Stimulated activated CD4-positive, alpha-beta T cell treated with anti-CD3 and anti-CD28 coated beads, Interleukin-2, amount 100 ng/mL, for 24 hours (primary cell): ENCODE data around the gene VASP.

Source experiments
- DNase-seq, 2 donors: peaks; one replicate each; pipeline ENCODE4 v3.0.0-alpha.2; 2020

The VASP gene

DNA sequence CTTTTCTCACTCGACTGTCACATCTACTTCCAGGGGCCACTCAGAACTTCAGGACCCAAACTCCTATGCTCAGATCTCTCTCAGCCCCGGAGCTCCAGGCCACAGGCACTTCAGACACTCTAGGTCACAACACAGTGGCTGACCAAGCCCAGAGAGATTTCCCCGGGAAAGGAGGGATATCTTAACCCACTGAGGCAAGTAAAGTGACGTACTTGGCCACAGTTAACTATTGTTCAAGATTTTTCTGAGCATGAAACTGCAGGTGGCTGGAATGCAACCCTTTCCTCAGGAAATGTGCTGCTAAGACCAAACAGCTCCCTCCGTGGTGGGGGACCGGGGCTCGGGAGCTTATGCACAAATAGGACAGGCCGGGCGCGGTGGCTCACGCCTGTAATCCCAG, 53.4 kb downstream of the VASP start:
- DNase-seq = no peak

DNA sequence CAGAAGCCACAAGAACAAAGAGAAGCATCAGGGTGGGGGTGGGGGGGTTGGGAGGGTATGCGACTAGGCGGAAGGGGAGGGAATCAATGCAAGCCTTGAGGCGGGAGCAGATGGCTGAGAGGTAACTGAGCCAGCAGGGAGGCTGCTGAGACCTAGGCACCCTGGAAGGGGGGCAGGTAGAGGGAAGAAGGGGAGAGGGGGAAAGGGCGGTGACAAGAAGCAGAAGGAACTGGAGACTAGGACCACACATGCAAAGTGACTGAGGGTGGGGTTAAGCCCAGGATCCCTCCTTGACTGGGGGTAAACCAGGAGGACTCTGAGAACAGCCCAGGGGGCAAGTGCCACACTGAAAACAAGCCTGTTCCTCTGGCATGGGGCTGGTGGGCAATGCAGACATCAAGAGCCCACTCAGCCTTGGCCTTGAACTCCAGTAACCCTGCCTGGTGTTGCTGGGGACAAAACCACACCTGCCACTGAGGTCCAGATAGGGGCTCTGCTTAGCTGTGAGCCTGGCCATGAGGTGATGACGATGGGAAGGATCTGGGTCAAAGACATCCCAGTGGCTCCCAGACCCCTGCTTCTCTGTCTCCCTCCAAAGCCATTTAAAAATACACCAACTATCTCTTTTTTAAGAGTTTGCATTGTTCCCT, 57.0 kb downstream of the VASP start:
- DNase-seq = no peak

DNA sequence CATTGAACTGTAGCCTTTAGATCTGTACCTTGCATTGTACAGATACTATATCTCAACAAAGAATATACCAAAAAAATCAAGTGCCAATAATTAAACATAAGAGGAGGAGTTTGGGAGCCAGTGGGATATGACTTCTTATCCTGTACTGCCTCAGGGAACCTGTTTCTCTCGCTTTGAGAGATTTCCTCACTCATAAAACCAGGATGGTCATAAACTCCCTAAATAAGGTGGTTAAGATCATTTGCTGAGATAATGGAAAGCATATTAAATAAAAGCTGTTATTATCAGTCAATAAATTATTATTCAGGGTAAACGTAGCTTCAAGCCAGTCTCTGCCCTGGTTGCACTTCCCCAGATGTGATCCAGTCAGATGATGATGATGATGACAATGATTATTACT, 60.3 kb downstream of the VASP start:
- DNase-seq = no peak

DNA sequence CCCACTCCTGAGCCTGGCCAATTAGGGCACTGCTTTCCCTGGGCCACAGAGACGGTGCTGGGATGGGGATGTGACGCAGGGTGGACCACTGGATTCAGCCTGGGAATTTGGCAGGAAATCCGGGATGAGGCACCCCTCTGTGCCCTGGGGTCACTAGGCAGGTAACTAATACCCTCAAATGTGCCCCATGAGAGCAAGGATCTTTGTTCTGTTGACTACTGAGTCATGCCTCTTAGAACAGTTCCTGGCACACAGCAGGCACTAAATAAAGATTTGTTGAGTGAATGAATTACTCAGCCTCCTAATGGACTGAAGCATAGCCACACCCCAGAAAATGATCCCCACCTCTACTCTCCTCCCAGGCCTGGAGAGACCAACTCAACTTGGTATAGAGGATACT, 61.5 kb downstream of the VASP start:
- DNase-seq = no peak

DNA sequence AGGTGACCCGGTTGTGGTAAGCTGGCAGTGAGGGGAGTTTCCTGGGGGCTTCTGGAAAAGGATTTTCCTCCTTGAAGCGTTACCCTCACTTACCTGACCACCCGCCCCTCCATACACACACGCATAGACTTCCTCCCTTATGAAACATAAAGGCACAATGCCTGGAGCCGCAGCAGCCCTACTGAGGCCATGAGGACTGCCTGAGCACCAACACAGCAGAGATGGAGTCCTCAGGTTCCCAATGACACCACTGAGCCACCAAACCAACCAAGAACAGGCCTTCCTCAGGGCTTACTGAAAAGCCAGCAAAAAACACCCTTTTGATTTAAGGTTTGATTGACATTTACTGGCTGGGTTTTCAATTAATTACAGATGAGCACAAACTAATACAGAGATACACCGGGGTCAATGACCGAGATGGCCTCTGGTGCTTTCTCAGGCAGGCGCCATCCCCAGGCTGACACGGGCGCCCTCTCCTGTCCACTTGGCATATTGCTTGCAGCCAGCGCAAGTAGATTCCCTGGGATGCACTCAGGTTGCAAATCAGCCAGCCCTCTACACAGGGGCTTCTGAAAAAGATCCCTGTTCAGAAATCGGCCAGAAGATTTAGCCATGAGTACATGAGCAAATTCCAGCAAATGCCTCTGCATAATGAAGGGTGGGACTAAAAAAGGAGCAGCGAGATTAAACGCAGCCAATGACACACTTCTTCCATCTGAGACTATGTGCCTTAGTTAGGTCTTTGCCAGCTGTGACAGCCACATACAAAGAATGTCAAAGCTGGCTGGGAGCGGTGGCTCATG, 62.5 kb downstream of the VASP start:
- peak; percentile 66 to 74 for DNase-seq

DNA sequence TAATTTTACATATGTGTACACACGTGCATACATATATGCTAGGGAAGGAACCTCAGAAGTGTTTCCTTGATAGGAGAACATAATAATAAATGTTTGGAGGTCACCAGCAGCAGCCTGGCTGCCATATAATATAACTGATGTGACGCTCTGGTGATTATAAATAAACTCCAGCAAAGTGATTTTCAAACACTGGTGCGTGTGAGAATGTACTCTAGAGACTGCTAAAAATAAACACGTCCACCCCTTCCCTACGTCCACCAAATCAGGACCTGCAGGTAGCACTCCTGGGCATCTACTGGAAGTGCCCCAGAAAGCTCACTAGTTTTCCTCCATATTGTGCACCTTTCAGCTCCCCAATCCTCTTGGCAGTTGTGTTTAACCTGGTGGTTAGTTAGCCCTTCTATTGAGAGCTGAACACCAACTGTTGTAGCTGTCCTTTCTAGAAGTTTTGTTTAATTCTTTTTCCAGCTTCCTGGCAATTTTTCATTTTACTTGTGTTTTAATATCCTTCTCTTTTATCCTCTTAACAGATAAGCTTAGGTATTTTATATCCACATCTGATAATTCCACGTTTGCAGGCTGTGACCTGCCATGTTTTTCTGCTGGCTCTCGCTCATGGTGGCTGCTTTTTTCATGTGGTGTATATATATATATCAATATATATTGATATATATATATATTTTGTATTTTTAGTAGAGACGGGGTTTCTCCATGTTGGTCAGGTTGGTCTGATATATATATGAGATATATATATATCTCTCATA, 64.4 kb downstream of the VASP start:
- DNase-seq = no peak

DNA sequence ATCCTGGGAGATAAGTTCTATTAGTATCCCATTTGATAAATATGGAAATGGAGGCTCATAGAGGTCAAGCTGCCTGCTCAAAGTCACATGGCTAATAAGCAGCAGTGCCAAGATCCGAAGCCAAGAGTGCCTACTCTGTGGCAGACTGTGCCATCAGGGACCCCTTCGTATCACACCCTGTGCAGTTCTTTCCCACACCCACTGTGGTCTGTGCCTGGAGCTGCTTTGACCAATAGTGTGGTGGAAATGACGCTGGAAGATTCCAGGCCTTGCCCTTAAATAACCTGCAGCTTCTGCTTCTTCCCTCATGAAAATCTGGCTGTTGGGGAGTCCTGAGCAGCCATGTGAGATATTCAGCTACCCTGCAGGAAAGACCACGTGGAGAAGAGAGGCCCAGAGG, 67.2 kb downstream of the VASP start:
- DNase-seq = no peak

DNA sequence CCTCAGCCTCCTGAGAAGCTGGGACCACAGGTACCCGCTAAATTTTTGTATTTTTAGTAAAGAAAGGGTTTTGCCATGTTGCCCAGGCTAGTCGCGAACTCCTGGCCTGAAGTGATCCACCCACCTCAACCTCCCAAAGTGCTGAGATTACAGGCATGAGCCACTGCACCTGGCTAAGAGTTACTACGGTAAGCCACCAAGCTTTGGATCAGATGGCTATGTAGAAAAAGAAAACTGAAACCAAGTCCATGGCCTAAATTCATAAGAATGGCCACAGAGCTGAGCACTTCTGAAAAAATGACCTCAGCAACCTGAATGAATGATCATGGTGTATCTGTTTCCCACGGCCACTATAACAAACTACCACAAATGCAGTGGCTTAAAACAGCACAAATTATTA, 67.9 kb downstream of the VASP start:
- DNase-seq = no peak
